Neural progenitor cell (in vitro differentiated cells): ENCODE measurements around the gene CYGB. TPM values are rescaled to one million over a fixed set of nuclear protein-coding genes. Genes with fewer than 3 reads are reported as not detected.
A peak's percentile ranks its signal among the peaks of the same experiment; 100 is the strongest.

ENCODE experiments used
- DNase-seq: peaks from one replicate; pipeline ENCODE4 v3.0.0-alpha.2; 2016; ENCODE audit warnings: low spot score
- H2AFZ ChIP-seq: fragments of 200-600 bp; sonication (generic); replicated peaks from 2 replicates; pipeline ENCODE4 v1.6.1; 2016; ENCODE audit warnings: antibody characterized with exemption
- H3F3A ChIP-seq: fragments of 200-600 bp; sonication (generic); 2 replicates; pipeline ENCODE4 v1.6.1; 2016; ENCODE audit warnings: antibody characterized with exemption, low read depth
- H3K27ac ChIP-seq: fragments of 200-600 bp; sonication (generic); 2 replicates; pipeline ENCODE4 v1.5.1; 2016; ENCODE audit warnings: mild to moderate bottlenecking
- H3K27me3 ChIP-seq: fragments of 200-600 bp; sonication (generic); 2 replicates; pipeline ENCODE4 v1.6.1; 2016; ENCODE audit warnings: mild to moderate bottlenecking, moderate library complexity
- H3K36me3 ChIP-seq: fragments of 200-600 bp; sonication (generic); 2 replicates; pipeline ENCODE4 v1.5.1; 2016
- H3K4me1 ChIP-seq: fragments of 200-600 bp; sonication (generic); 2 replicates; pipeline ENCODE4 v1.6.1; 2016; ENCODE audit warnings: mixed run types
- H3K4me2 ChIP-seq: fragments of 200-600 bp; sonication (generic); 2 replicates; pipeline ENCODE4 v1.6.1; 2016
- H3K4me3 ChIP-seq: fragments of 200-600 bp; sonication (generic); 2 replicates; pipeline ENCODE4 v1.5.1; 2016
- H3K79me2 ChIP-seq: fragments of 200-600 bp; sonication (generic); 2 replicates; pipeline ENCODE4 v1.6.1; 2016; ENCODE audit warnings: low read depth
- H3K9ac ChIP-seq: fragments of 200-600 bp; sonication (generic); 2 replicates; pipeline ENCODE4 v1.6.1; 2016
- H3K9me3 ChIP-seq: fragments of 200-600 bp; sonication (generic); 2 replicates; pipeline ENCODE4 v1.5.1; 2016; ENCODE audit warnings: low read depth
- H4K20me1 ChIP-seq: fragments of 200-600 bp; sonication (generic); 2 replicates; pipeline ENCODE4 v1.6.1; 2016; ENCODE audit warnings: low read depth
- H3K27ac Mint-ChIP-seq: 3 replicates; pipeline ENCODE4 v1.8.0; 2021; ENCODE audit warnings: mixed read lengths
- H3K27me3 Mint-ChIP-seq: 2 replicates; pipeline ENCODE4 v1.8.0; 2022; ENCODE audit warnings: low read depth, mild to moderate bottlenecking, inconsistent platforms, moderate library complexity, mixed read lengths; ENCODE audit not compliant: insufficient read depth
- H3K36me3 Mint-ChIP-seq: 3 replicates; pipeline ENCODE4 v1.8.0; 2021; ENCODE audit warnings: mixed read lengths
- H3K4me1 Mint-ChIP-seq: 3 replicates; pipeline ENCODE4 v1.8.0; 2021; ENCODE audit warnings: mixed read lengths
- H3K4me3 Mint-ChIP-seq: 3 replicates; pipeline ENCODE4 v1.8.0; 2021; ENCODE audit warnings: mild to moderate bottlenecking, moderate library complexity, mixed read lengths
- H3K9me3 Mint-ChIP-seq: 3 replicates; pipeline ENCODE4 v1.8.0; 2020; ENCODE audit warnings: mixed read lengths
- CTCF ChIP-seq: fragments of 200-600 bp; sonication (generic); IDR thresholded peaks from 2 replicates; pipeline ENCODE4 v1.5.1; 2017; ENCODE audit warnings: antibody characterized with exemption, mild to moderate bottlenecking
- EZH2 ChIP-seq: fragments of 200-600 bp; sonication (generic); IDR thresholded peaks from 2 replicates; pipeline ENCODE4 v1.6.1; 2017; ENCODE audit warnings: antibody characterized with exemption, mild to moderate bottlenecking, moderate library complexity
- EZH2phosphoT487 ChIP-seq: fragments of 200-600 bp; sonication (generic); IDR thresholded peaks from 2 replicates; pipeline ENCODE4 v1.6.1; 2017; ENCODE audit warnings: antibody characterized with exemption
- total RNA-seq: library from RNA; depleted of rRNA; stranded (reverse); fragments of >200 nt; gene quantifications from 2 replicates; pipeline ENCODE4 v1.2.3, GENCODE V29; 2015; ENCODE audit warnings: low replicate concordance

CYGB gene
- total RNA-seq, 1 donor from 2014 or later = not detected

GRCh38 chr17:76585033-76585648 lies 47.6 kb upstream of the CYGB start:
- peak overlapping the region; percentile 73 for H3K4me3 Mint-ChIP-seq
- H2AFZ ChIP-seq = peak overlapping the region; percentile 71
- H3K9me3 ChIP-seq = no peaks in the 10 kb centered on the region
- H3K9me3 Mint-ChIP-seq = peaks cover 11% of the 10 kb centered on the region
- DNase-seq = peak; percentile 70
- TF ChIP-seq CTCF = no peak
- TF ChIP-seq EZH2 = peak; percentile 99
- peak; percentile 98 for TF ChIP-seq EZH2phosphoT487
- no peaks in the 10 kb centered on the region for H3K79me2 ChIP-seq
- no peaks in the 10 kb centered on the region for H3K36me3 ChIP-seq
- H3K4me2 ChIP-seq = peak overlapping the region; percentile 90
- peaks cover 95% of the 10 kb centered on the region for H3K27me3 ChIP-seq
- peak overlapping the region; percentile 44 for H3K4me3 ChIP-seq
- no peak overlapping the region for H3K27ac ChIP-seq
- H3K27ac Mint-ChIP-seq = no peak overlapping the region
- H3K36me3 Mint-ChIP-seq = no peaks in the 10 kb centered on the region
- H3K4me1 Mint-ChIP-seq = peaks cover 21% of the 10 kb centered on the region
- H3K27me3 Mint-ChIP-seq = peaks cover 62% of the 10 kb centered on the region
- H4K20me1 ChIP-seq = peaks cover 31% of the 10 kb centered on the region
- peaks cover 31% of the 10 kb centered on the region for H3K4me1 ChIP-seq
- H3K9ac ChIP-seq = no peak overlapping the region
- H3F3A ChIP-seq = peaks cover 21% of the 10 kb centered on the region

GRCh38 chr17:76584427-76585032 lies 47.0 kb upstream of the CYGB start:
- H3K4me1 ChIP-seq = peaks cover 31% of the 10 kb centered on the region
- no peaks in the 10 kb centered on the region for H3K9me3 ChIP-seq
- H3K36me3 ChIP-seq = no peaks in the 10 kb centered on the region
- peak overlapping the region; percentile 78 for H3K4me3 Mint-ChIP-seq
- no peaks in the 10 kb centered on the region for H3K36me3 Mint-ChIP-seq
- H4K20me1 ChIP-seq = peaks cover 31% of the 10 kb centered on the region
- H3K27ac Mint-ChIP-seq = no peak overlapping the region
- H3K9me3 Mint-ChIP-seq = peaks cover 10% of the 10 kb centered on the region
- no peak overlapping the region for H3K27ac ChIP-seq
- no peaks in the 10 kb centered on the region for H3K79me2 ChIP-seq
- peaks cover 63% of the 10 kb centered on the region for H3K27me3 Mint-ChIP-seq
- no peak overlapping the region for H3K9ac ChIP-seq
- peak overlapping the region; percentile 44 for H3K4me3 ChIP-seq
- H2AFZ ChIP-seq = peak overlapping the region; percentile 71
- peak overlapping the region; percentile 90 for H3K4me2 ChIP-seq
- H3K4me1 Mint-ChIP-seq = peaks cover 21% of the 10 kb centered on the region
- peak; percentile 60 for DNase-seq
- H3F3A ChIP-seq = peaks cover 21% of the 10 kb centered on the region
- H3K27me3 ChIP-seq = peaks cover 95% of the 10 kb centered on the region
- TF ChIP-seq CTCF = no peak
- no peak for TF ChIP-seq EZH2
- TF ChIP-seq EZH2phosphoT487 = no peak

- H3K4me1 Mint-ChIP-seq = peaks cover 16% of the 10 kb centered on the region
- Histone ChIP-seq H3K4me3 (no peak overlapping the region), H3K27ac (no peak overlapping the region), H3F3A (peaks cover 21% of the 10 kb centered on the region), H4K20me1 (peaks cover 31% of the 10 kb centered on the region), H3K4me2 (no peak overlapping the region), H3K27me3 (peaks cover 97% of the 10 kb centered on the region), H3K79me2 (no peaks in the 10 kb centered on the region), H3K4me1 (peaks cover 31% of the 10 kb centered on the region), H2AFZ (no peak overlapping the region), H3K9ac (no peak overlapping the region), H3K9me3 (no peaks in the 10 kb centered on the region), H3K36me3 (no peaks in the 10 kb centered on the region)
- TF ChIP-seq EZH2 (no peak), CTCF (no peak), EZH2phosphoT487 (no peak)
- peaks cover 4% of the 10 kb centered on the region for H3K9me3 Mint-ChIP-seq
- H3K27ac Mint-ChIP-seq = no peak overlapping the region
- H3K4me3 Mint-ChIP-seq = no peak overlapping the region
- no peaks in the 10 kb centered on the region for H3K36me3 Mint-ChIP-seq
- DNase-seq = no peak
- H3K27me3 Mint-ChIP-seq = peaks cover 49% of the 10 kb centered on the region
These were observed 45.2 kb upstream of the CYGB start for GRCh38 chr17:76582660-76583059.
